AG04449 (cell line): Measurements from ENCODE around the gene MAST4.

Experiments
- CTCF ChIA-PET: fragments of 350-600 bp; formaldehyde crosslinking; extraction: SDS; loops from one replicate; lab custom pipeline; 2021; ENCODE audit warnings: antibody characterized with exemption; lab: Yijun Ruan, JAX
- POLR2A ChIA-PET: fragments of 400-600, 350-600 bp; formaldehyde crosslinking; extraction: SDS; loops from one replicate; lab custom pipeline; 2020; ENCODE audit warnings: antibody characterized with exemption, inconsistent platforms; lab: Yijun Ruan, JAX
- DNase-seq: peaks from one replicate; pipeline ENCODE4 v3.0.0-alpha.2; 2010; ENCODE audit warnings: low read depth, low spot score
- H3K4me3 ChIP-seq: 2 replicates; pipeline ENCODE4 v1.5.1; 2011; ENCODE audit warnings: low read depth, mild to moderate bottlenecking, control low read depth, low read length
- TF ChIP-seq, protein P1 (sequence below): IDR thresholded peaks from one replicate; pipeline ENCODE4 v1.5.1; 2011; ENCODE audit warnings: mild to moderate bottlenecking, moderate library complexity, low read length, control low read depth, inconsistent platforms; ENCODE audit not compliant: insufficient read depth; ENCODE audit errors: missing control alignments

MAST4 gene

DNA sequence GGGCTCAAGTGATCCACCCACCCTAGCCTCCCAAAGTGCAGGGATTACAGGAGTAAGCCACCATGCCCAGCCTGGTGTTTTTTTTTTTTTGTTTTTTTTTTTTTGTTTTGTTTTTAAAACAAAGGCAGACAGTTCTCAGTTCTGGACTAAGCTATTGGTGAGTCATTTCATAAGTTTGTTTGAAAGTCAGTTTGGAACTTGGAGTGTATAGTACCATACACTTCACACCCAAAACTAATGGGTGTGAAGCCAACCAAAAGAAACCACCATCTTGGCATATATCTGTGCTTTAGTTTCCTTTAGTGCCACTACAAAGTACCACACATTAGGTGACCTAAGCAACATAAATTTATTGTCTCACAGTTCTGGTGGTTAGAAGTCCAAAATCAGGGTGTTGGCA, 13.4 kb downstream of the MAST4 start:
- CTCF ChIA-PET, result no interaction called here
- no peak for DNase-seq
- TF ChIP-seq, protein P1, sequence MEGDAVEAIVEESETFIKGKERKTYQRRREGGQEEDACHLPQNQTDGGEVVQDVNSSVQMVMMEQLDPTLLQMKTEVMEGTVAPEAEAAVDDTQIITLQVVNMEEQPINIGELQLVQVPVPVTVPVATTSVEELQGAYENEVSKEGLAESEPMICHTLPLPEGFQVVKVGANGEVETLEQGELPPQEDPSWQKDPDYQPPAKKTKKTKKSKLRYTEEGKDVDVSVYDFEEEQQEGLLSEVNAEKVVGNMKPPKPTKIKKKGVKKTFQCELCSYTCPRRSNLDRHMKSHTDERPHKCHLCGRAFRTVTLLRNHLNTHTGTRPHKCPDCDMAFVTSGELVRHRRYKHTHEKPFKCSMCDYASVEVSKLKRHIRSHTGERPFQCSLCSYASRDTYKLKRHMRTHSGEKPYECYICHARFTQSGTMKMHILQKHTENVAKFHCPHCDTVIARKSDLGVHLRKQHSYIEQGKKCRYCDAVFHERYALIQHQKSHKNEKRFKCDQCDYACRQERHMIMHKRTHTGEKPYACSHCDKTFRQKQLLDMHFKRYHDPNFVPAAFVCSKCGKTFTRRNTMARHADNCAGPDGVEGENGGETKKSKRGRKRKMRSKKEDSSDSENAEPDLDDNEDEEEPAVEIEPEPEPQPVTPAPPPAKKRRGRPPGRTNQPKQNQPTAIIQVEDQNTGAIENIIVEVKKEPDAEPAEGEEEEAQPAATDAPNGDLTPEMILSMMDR, result no peak

DNA sequence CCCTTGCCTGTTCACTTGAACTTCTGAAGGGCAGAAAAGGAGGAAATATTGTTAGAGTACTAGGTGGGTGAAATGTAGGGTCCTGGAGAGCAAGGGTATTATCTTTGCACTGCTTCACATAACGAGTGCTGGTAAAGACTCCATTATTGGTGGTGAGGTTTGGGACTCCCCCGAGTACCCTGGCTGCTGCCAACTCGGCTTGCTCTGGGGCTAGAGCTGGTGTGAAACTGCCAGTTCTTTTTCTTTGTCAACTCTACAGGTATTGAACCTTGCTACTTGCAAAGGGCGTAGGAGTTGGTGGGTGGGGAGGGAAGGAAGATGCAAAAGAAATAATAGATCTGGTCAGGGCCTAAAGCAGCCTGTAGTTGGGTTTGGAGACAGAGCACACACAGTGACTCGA, 16.0 kb downstream of the MAST4 start:
- H3K4me3 ChIP-seq, result no peak overlapping the region
- CTCF ChIA-PET, result no interaction called here
- DNase-seq, result no peak
- POLR2A ChIA-PET, result no interaction called here
- TF ChIP-seq, protein P1, result no peak

More for the DNA sequence above, 13.4 kb downstream of the MAST4 start:
- POLR2A ChIA-PET, result no interaction called here
- no peak overlapping the region for H3K4me3 ChIP-seq

- H3K4me3 ChIP-seq, result no peak overlapping the region
- DNase-seq, result no peak
- TF ChIP-seq, protein P1, result no peak
- CTCF ChIA-PET, result no interaction called here
- POLR2A ChIA-PET, result no interaction called here
Observed at GRCh38 chr5:66615136-66615535, 18.9 kb downstream of the MAST4 start.

DNA sequence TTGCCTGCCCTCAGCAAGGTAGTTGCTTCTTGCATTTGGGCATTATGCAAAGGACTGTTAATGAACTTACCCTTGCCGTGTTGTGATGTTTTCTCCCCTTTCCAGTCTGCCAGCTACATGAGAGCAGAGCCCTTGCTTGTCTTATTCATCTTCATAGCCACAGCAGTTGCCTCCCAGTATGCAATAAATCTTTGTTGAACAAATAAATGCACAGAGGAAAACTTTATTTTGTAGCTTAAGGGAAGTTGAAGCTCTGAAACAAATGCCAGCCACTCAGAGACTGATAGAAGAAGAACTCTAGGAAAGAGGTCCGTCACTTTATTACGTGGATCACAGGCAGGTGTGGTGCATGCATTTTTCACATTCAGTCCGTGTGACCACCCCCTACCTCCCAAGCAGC, 19.7 kb downstream of the MAST4 start:
- no peak for DNase-seq
- CTCF ChIA-PET, result no interaction called here
- TF ChIP-seq, protein P1, result no peak
- H3K4me3 ChIP-seq, result no peak overlapping the region
- POLR2A ChIA-PET, result no interaction called here

DNA sequence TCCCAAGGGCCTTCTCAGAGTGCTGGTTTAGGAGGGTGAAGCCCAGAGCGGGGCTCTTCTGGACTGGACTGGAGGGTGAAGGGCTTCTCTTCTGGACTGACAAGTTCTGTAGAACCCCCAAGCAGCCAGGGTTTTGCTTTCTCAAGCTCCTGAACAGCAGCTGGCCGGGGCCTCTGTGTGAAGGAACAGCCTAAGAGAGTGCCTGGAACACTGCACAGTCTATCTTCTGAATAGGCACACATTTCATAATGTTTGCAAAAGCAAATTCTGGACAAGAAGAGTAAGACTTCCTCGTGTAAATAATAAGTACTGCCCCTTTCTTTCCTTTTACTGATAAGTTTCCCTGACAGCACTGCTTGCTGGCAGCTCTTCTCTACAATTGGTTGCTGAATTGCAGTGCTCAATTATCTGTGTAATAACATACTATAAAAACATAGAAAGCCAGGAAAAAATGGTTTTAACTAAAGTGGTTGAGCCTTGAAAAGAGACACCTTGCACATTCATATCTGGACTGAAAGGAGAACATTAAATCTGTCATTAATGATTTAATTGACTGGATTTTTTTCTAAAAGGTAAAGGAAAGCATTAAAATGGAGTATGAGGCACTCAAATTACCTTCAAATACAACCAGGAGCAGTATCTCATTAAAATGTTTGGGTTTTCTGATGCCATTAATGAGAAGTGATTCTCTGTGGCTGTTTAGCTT, 20.5 kb downstream of the MAST4 start:
- POLR2A ChIA-PET, result no interaction called here
- TF ChIP-seq, protein P1, result no peak
- no peak overlapping the region for H3K4me3 ChIP-seq
- CTCF ChIA-PET, result no interaction called here
- no peak for DNase-seq

DNA sequence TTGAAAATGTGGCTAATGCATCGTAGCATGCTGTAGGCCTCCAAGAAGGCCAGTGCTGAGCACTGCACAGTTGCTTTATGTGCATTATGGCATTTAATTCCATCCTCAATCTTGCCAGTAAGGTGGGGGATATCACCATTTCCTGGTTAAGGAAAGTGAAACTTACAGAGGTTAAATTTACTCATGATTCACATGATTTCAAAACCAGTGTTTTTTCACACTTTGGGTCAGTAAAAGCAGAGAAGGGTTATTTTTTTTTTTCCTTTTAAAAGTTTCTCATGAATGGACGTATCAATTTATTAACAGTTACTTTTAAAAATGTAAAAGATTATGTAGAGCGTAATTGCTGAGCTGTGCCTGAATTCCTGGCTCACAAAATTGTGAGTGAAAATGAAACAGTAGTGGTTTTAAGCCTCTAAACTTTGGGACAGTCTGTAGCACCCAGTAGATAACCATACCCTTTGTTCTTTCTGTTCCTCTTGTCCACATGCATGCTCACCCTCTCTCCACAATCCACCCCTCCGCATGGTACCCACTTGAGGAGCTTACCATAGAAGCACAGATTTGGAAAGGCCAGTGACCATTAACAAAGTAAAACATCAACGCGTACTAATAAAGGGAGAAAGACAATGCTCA, 21.2 kb downstream of the MAST4 start:
- ChIA-PET POLR2A (no interaction called here), CTCF (no interaction called here)

More for the DNA sequence above, 21.2 kb downstream of the MAST4 start:
- H3K4me3 ChIP-seq, result no peak overlapping the region
- DNase-seq, result no peak
- TF ChIP-seq, protein P1, result no peak
